ENCODE results near the gene ARFGEF2. TPM values are rescaled to one million over a fixed set of nuclear protein-coding genes. Genes with fewer than 3 reads are reported as not detected.
A peak's percentile ranks its signal among the peaks of the same experiment; 100 is the strongest.

The ARFGEF2 gene
- total RNA-seq, 1 experiment from 2014 or later: 20.9 TPM

DNA sequence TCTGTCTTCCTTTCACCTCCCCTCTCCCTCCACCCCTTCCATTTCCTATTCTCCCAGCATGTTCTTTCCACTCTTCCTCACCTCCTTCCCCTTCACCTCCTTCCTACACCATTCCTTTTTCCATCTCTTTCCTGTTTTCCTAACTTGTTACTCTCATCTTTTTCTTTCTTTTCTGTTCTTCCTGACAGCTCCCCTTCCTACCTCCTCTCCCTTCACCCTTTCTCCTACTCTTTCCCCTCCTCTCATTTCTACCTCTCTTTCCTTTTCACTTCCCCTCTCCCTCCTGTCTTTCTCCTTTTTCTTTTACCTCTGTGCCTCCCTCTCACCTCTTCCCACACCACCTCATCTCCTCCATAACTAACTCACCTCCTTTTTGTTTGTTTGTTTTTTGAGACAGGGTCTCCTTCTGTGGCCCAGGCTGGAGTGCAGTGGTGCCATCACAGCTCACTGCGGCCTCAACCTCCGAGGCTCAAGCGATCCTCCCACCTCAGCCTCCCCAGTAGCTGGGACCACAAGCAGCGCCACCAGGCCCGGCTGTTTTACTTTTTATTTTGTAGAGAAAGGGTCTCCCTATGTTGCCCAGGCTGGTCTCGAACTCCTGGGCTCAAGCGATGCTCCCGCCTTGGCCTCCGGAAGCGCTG lies 864 bp upstream of the ARFGEF2 start:
- no peak overlapping the region for H3K27ac Mint-ChIP-seq

DNA sequence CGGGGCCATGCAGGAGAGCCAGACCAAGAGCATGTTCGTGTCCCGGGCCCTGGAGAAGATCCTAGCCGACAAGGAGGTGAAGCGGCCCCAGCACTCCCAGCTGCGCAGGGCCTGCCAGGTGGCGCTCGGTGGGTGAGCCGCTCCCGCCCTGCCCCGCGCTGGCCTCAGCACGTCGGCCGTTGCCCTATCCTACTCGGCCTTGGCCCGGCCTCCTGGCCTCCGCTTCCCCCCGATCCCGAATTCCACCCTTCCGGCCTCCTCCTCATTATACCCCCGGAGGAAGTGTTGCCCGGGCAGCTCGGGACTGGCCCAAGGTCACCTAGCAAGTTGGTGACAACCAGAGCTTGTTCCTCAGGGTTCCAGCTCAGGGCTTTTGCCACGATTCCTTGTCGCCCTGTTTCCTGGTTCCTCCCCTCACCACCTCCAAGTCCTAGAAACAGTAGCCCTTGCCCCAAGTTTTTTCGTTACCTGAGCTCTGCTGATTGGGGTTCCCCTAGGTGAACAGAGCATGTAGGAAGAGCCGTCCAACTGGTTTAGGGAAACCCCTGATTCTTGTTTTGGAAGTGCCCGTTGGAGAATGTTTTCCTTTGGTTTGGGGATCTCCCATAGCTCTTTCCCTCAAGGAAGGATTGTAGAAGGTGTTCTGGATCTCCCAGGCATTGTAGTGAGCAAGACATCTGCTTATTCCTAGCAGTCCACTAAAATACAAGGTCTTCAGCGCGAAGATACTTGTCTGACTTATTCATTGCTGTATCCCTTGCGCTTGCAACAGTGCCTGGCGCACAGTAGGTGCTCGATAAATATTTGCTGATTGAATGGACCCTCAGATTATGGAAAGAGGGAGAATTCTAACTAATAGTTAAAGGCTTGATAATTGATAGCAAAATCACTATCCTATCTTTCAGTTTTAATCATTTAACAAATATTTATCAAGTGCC lies 641 bp downstream of the ARFGEF2 start:
- Mint-ChIP-seq H3K4me1 (peaks cover 27% of the 10 kb centered on the region), H3K27me3 (ENCODE audit: low read depth) (no peaks in the 10 kb centered on the region), H3K27ac (peak overlapping the region; percentile 99), H3K36me3 (peaks cover 3% of the 10 kb centered on the region; the same call in 1 of the 2 replicates), H3K4me3 (peak overlapping the region; percentile 95), H3K9me3 (peaks cover 6% of the 10 kb centered on the region)
- peak; percentile 73 for ATAC-seq
- ChIA-PET CTCF (interaction anchor here (0.6 to 1.9 kb wide), 2 partner anchors 28 to 265 kb away, joined by 3 to 10 read pairs; no protein-coding TSS in a partner anchor), POLR2A (interaction anchor here (0.6 to 0.8 kb wide), 3 partner anchors 49 to 239 kb away, joined by 3 read pairs; no protein-coding TSS in a partner anchor)
- DNase-seq (ENCODE audit: low spot score): peak; percentile 55
- TF ChIP-seq, protein P1, sequence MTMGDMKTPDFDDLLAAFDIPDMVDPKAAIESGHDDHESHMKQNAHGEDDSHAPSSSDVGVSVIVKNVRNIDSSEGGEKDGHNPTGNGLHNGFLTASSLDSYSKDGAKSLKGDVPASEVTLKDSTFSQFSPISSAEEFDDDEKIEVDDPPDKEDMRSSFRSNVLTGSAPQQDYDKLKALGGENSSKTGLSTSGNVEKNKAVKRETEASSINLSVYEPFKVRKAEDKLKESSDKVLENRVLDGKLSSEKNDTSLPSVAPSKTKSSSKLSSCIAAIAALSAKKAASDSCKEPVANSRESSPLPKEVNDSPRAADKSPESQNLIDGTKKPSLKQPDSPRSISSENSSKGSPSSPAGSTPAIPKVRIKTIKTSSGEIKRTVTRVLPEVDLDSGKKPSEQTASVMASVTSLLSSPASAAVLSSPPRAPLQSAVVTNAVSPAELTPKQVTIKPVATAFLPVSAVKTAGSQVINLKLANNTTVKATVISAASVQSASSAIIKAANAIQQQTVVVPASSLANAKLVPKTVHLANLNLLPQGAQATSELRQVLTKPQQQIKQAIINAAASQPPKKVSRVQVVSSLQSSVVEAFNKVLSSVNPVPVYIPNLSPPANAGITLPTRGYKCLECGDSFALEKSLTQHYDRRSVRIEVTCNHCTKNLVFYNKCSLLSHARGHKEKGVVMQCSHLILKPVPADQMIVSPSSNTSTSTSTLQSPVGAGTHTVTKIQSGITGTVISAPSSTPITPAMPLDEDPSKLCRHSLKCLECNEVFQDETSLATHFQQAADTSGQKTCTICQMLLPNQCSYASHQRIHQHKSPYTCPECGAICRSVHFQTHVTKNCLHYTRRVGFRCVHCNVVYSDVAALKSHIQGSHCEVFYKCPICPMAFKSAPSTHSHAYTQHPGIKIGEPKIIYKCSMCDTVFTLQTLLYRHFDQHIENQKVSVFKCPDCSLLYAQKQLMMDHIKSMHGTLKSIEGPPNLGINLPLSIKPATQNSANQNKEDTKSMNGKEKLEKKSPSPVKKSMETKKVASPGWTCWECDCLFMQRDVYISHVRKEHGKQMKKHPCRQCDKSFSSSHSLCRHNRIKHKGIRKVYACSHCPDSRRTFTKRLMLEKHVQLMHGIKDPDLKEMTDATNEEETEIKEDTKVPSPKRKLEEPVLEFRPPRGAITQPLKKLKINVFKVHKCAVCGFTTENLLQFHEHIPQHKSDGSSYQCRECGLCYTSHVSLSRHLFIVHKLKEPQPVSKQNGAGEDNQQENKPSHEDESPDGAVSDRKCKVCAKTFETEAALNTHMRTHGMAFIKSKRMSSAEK (CRISPR knock-in tag; IDR thresholded peaks at IDR 0.05; ENCODE audit: borderline replicate concordance): no peak
- TF ChIP-seq TEAD1 (CRISPR knock-in tag; IDR thresholded peaks at IDR 0.05): no peak
- 0 out of 2 replicates have a peak, but pooled peaks have one; percentile 27 for TF ChIP-seq GTF2I (CRISPR knock-in tag; conservative IDR thresholded peaks at IDR 0.05)
- TF ChIP-seq, protein P2, sequence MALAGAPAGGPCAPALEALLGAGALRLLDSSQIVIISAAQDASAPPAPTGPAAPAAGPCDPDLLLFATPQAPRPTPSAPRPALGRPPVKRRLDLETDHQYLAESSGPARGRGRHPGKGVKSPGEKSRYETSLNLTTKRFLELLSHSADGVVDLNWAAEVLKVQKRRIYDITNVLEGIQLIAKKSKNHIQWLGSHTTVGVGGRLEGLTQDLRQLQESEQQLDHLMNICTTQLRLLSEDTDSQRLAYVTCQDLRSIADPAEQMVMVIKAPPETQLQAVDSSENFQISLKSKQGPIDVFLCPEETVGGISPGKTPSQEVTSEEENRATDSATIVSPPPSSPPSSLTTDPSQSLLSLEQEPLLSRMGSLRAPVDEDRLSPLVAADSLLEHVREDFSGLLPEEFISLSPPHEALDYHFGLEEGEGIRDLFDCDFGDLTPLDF (CRISPR knock-in tag; IDR thresholded peaks at IDR 0.05): no peak

More for the DNA sequence above, 864 bp upstream of the ARFGEF2 start:
- H3K4me1 Mint-ChIP-seq: peaks cover 27% of the 10 kb centered on the region
- no peaks in the 10 kb centered on the region for H3K9me3 Mint-ChIP-seq
- peak overlapping the region; percentile 92 for H3K4me3 Mint-ChIP-seq
- ChIA-PET CTCF (interaction anchor here (0.7 kb wide), 1 partner anchor 263 kb away, joined by 4 read pairs; no protein-coding TSS in a partner anchor), POLR2A (no interaction called here)
- H3K36me3 Mint-ChIP-seq: no peaks in the 10 kb centered on the region
- no peak for DNase-seq (ENCODE audit: low spot score)
- ATAC-seq: no peak
- TF ChIP-seq FOXJ3 (CRISPR knock-in tag; IDR thresholded peaks at IDR 0.05; ENCODE audit: borderline replicate concordance) (no peak), FOXK1 (CRISPR knock-in tag; IDR thresholded peaks at IDR 0.05) (no peak), SMAD3 (CRISPR knock-in tag; IDR thresholded peaks at IDR 0.05; ENCODE audit: borderline replicate concordance) (no peak), KAT7 (CRISPR knock-in tag; IDR thresholded peaks at IDR 0.05; ENCODE audit: borderline replicate concordance) (no peak), NFYB (CRISPR knock-in tag; conservative IDR thresholded peaks at IDR 0.05; ENCODE audit: low read depth) (no peak), ZNF138 (CRISPR knock-in tag; conservative IDR thresholded peaks at IDR 0.05) (no peak), GTF2I (CRISPR knock-in tag; conservative IDR thresholded peaks at IDR 0.05) (peak; percentile 90), NFE2L1 (CRISPR knock-in tag; IDR thresholded peaks at IDR 0.05) (no peak), SOX15 (CRISPR knock-in tag; IDR thresholded peaks at IDR 0.05) (no peak), FOXP1 (CRISPR knock-in tag; IDR thresholded peaks at IDR 0.05; ENCODE audit: borderline replicate concordance) (0 out of 2 replicates have a peak, but pooled peaks have one; percentile 8), ZNF121 (CRISPR knock-in tag; IDR thresholded peaks at IDR 0.05) (peak; percentile 91)
- TF ChIP-seq, protein P3, sequence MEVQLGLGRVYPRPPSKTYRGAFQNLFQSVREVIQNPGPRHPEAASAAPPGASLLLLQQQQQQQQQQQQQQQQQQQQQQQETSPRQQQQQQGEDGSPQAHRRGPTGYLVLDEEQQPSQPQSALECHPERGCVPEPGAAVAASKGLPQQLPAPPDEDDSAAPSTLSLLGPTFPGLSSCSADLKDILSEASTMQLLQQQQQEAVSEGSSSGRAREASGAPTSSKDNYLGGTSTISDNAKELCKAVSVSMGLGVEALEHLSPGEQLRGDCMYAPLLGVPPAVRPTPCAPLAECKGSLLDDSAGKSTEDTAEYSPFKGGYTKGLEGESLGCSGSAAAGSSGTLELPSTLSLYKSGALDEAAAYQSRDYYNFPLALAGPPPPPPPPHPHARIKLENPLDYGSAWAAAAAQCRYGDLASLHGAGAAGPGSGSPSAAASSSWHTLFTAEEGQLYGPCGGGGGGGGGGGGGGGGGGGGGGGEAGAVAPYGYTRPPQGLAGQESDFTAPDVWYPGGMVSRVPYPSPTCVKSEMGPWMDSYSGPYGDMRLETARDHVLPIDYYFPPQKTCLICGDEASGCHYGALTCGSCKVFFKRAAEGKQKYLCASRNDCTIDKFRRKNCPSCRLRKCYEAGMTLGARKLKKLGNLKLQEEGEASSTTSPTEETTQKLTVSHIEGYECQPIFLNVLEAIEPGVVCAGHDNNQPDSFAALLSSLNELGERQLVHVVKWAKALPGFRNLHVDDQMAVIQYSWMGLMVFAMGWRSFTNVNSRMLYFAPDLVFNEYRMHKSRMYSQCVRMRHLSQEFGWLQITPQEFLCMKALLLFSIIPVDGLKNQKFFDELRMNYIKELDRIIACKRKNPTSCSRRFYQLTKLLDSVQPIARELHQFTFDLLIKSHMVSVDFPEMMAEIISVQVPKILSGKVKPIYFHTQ (CRISPR knock-in tag; IDR thresholded peaks at IDR 0.05): no peak
- TF ChIP-seq, protein P4, sequence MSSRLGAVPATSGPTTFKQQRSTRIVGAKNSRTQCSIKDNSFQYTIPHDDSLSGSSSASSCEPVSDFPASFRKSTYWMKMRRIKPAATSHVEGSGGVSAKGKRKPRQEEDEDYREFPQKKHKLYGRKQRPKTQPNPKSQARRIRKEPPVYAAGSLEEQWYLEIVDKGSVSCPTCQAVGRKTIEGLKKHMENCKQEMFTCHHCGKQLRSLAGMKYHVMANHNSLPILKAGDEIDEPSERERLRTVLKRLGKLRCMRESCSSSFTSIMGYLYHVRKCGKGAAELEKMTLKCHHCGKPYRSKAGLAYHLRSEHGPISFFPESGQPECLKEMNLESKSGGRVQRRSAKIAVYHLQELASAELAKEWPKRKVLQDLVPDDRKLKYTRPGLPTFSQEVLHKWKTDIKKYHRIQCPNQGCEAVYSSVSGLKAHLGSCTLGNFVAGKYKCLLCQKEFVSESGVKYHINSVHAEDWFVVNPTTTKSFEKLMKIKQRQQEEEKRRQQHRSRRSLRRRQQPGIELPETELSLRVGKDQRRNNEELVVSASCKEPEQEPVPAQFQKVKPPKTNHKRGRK (CRISPR knock-in tag; IDR thresholded peaks at IDR 0.05; ENCODE audit: borderline replicate concordance): 0 out of 2 replicates have a peak, but pooled peaks have one; percentile 66
- TF ChIP-seq, protein P5, sequence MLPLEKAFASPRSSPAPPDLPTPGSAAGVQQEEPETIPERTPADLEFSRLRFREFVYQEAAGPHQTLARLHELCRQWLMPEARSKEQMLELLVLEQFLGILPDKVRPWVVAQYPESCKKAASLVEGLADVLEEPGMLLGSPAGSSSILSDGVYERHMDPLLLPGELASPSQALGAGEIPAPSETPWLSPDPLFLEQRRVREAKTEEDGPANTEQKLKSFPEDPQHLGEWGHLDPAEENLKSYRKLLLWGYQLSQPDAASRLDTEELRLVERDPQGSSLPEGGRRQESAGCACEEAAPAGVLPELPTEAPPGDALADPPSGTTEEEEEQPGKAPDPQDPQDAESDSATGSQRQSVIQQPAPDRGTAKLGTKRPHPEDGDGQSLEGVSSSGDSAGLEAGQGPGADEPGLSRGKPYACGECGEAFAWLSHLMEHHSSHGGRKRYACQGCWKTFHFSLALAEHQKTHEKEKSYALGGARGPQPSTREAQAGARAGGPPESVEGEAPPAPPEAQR (CRISPR knock-in tag; IDR thresholded peaks at IDR 0.05): no peak
- TF ChIP-seq, protein P6, sequence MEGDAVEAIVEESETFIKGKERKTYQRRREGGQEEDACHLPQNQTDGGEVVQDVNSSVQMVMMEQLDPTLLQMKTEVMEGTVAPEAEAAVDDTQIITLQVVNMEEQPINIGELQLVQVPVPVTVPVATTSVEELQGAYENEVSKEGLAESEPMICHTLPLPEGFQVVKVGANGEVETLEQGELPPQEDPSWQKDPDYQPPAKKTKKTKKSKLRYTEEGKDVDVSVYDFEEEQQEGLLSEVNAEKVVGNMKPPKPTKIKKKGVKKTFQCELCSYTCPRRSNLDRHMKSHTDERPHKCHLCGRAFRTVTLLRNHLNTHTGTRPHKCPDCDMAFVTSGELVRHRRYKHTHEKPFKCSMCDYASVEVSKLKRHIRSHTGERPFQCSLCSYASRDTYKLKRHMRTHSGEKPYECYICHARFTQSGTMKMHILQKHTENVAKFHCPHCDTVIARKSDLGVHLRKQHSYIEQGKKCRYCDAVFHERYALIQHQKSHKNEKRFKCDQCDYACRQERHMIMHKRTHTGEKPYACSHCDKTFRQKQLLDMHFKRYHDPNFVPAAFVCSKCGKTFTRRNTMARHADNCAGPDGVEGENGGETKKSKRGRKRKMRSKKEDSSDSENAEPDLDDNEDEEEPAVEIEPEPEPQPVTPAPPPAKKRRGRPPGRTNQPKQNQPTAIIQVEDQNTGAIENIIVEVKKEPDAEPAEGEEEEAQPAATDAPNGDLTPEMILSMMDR (IDR thresholded peaks at IDR 0.05): no peak
- 0 out of 2 replicates have a peak, but pooled peaks cover under 1% of the 10 kb centered on the region for H3K27me3 Mint-ChIP-seq (ENCODE audit: low read depth)

Data from WTC11 (cell line).